ENCODE measurements around the gene KLHDC8A.
"Not testable (repeated sequence)": the region's sequence is repeated elsewhere in the genome, so short reads cannot be mapped to it uniquely, and the experiment has no call there.

KLHDC8A gene

DNA sequence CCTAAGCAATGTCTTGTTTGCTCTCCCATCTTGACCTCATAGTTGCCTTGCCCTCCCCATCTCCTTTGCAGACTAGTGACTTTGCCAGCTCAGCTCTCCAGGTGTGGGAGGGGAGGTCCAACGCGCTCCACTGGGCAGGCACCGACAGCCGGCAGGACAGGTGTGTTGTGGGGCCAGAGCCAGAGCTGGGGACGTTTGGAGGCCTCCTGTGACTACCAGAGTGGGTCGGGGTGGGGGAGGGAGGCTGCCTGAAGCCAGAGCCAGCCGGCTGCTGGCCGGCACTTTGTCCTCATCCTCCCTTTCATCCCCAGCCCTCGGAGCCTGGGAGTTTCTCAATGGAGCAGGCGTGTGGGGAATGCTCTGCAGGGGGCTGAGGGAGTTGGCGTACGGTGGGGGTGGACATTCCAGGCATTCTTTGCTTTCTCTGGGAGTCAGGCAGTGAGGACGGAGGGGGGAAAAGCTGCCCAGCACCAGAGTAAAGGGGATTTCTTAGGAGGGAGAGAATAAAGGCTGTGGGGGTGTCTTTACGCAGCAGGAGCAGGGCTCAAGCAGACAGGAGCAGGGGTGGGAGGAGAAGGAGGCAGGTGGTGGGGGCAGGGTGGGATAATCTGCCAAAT, 55.4 kb downstream of the KLHDC8A start:
- FAIRE-seq, result peak; percentile 85
- DNase-seq (ENCODE audit: insufficient read length, low spot score), result peak; percentile 93

DNA sequence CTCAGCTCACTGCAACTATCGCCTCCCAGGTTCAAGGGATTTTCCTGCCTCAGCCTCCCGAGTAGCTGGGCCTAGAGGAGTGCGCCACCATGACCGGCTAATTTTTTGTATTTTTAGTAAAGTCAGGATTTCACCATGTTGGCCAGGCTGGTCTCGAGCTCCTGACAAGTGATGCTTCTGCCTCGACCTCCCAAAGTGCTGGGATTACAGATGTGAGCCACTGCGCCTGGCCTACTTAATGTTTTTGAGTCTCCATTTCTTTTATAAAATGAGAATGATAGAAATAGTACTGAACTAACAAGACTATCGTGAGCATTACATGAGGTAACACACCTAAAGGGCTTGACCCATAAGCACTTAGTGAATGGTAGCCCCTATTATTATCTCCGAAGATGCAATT, 56.6 kb downstream of the KLHDC8A start:
- no peak for DNase-seq (ENCODE audit: insufficient read length, low spot score)
- FAIRE-seq, result no peak

DNA sequence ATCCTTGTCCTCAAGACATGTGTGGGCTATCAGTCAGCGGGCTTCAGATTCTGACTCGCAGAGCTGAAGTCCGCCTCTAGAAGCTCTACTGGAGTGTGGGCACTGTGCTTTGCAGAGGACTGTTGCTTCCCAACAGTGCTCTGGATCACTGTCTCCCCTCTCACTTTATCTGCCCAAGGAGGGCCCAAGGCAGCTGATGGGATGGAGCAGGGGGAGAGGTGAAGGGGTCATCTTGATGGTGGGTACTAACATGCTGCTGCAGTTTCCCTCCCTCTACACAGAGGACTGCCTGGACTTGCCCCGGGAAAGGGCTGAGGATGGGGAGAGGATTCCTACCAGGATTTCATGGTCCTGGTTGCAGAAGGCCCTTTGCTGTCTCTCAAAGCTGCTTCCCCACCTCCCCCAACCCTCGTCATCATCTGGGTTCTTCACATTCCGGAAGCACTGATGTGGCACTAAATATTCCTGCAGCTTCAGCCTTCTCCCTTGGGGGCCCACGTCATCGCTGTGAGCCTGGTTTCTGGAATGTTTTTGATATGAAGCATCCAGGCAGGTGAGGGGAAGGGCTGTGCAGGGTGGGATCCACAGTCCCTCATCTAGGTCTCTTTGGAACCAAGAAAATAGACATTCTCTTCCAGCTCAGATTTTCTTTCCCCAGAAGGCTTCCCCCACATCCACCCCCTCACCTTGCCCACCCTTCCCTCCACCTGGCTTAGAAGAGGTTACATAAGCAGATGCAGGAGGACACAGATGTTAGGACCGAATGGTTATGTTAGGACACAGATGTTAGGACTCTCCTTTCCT, 58.3 kb downstream of the KLHDC8A start:
- peak; percentile 49 for FAIRE-seq

DNA sequence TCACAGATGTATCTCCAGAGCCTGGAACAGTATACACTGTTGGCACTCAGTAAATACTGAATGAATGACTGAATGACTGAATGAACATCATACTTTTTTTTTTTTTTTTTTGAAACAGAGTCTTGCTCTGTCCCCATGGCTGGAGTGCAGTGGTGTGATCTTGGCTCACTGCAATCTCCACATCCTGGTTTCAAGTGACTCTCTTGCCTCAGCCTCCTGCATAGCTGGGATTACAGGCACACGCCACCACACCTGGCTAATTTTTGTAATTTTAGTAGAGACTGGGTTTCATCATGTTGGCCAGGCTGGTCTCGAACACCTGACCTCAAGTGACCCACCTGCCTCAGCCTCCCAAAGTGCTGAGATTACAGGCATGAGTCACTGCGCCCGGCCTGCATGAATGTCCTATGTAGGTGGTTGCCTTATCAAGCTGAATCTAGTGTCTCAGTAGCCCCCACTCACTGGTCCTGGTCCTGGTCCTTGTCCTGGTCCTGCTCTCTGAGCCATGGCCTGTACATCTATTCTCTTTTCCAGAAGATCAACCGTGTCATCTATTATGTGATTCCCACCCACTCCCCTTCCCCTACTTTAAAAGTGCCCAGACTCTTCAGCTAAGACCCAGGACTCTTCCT, 59.1 kb downstream of the KLHDC8A start:
- not testable (repeated sequence) for DNase-seq (ENCODE audit: insufficient read length, low spot score); FAIRE-seq

More for the DNA sequence above, 58.3 kb downstream of the KLHDC8A start:
- peak; percentile 86 for DNase-seq (ENCODE audit: insufficient read length, low spot score)

DNA sequence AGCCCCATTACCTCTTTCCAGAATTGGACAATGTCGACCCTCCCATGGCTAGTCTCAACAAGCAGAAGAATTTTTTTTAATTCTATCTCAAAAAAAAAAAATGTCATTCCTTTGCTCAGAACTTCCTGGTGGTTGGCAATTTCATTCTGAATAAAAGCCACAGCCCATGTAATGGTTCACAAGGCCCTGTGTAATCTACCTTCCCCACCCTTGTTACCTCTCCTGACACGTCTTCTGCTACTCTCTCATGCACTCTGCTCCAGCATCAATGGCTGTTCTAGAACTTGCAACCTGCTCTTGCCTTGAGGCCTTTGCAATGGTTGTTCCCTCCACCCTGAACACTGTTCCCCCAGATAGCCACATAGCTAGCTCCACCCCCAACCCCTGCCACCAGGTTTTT, 60.6 kb downstream of the KLHDC8A start:
- FAIRE-seq, result no peak

DNA sequence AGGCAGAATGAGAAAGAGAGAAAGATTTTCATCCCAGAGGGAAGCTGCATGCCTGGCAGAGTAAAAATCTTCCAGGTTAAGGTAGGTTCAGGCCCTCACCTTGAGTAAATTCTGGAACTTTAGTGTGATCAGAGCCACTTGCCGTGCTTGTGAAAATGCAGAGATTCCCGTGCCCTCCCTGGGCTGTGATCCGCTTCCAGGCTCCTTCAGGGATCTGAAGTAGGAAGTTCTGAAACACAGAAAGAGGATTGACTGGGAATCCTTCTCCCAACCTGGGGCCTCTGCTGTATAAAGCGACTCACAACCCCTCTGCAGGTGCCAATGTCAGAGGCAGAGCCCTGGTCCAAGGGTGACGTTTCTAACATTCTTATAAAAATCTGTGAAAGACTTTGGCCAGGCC, 61.8 kb downstream of the KLHDC8A start:
- no peak for DNase-seq (ENCODE audit: insufficient read length, low spot score)
- no peak for FAIRE-seq

More for the DNA sequence above, 60.6 kb downstream of the KLHDC8A start:
- no peak for DNase-seq (ENCODE audit: insufficient read length, low spot score)

DNA sequence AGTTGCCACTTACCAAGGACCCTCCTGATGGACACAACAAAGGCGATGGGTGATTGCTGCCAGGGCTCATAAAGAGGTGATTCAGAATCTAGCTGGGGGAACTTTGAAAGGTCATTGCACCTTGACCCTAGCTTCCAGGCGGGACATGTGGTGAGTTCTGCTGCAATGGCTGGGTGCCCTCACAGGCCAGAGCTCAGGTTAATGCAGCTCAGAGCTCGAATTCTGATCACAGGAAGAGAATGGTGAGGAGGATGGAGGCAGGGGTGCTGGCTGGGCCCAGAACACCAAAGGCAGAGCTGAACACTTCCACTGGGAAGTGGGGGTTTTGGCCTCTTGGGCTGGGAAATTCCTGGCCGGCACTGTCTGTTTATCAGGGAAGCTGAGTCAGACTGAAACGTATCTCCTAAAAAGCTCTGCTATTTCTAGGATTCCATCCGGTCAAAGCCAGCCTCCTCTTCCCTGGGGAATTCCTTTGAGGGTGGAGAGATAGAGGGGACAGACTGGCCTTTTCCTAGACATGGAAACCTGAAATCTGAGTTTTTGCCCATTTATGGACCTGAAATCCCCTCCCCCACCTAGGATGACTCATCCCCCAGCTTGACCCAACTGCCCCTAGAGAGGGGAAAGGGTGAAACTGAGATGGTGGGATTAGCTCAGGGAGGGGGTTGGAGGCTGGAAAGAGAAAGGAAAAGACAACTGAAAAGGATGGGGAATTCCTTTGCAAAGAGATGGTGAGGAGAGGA, 62.4 kb downstream of the KLHDC8A start:
- peak; percentile 75 for DNase-seq (ENCODE audit: insufficient read length, low spot score)
- peak; percentile 31 for FAIRE-seq

DNA sequence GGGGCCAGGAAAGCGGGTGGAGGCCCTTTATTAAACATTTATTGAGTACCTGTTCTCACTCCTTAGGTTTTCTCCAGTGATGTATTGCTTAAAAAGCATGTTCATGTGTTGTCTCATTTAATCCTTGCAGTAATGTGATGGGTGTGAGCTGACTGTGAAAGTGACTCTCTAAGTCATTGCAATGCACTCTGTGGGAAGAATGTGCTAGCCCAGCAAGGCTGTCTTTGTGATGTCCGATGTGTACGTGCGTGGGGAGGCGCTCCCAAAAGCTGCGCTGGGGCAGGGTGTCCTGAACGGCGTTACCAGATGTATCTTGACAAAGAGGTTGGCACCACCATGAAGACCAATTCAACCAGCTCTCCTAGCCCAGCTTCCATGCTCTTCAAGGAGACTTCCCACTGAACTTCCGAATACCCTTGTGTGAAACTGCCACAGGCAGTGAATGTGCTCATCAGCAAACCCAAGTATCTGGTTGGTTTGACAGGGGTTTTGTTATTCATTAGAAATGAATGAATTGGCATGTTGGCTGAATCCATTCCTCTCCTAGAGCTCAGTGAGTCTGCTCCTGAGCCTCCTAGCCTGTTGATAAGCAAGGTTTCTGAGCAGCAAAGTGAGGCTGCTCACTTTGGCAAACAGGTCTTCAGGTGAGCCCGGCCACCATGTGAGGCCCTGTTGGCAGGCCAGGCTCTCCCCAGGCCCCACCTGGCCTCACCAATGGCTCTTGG, 63.2 kb downstream of the KLHDC8A start:
- peak; percentile 16 for FAIRE-seq
- DNase-seq (ENCODE audit: insufficient read length, low spot score), result no peak

DNA sequence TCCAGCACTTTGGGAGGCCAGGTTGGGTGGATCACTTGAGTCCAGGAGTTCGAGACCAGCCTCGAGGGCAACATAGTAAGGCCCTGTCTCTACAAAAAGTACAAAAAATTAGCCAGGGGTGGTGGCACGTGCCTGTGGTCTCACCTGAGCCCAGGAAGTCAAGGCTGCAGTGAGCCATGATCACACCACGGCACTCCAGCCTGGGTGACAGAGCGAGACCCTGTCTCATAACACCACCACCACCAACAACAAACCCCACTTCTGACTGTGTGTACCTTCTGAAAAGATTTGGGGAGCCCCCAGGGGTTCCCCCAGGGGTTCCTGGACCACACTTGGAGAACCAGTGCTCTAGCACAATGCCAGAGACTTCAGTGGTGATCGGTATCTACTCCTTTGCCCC, 65.1 kb downstream of the KLHDC8A start:
- DNase-seq (ENCODE audit: insufficient read length, low spot score), result no peak
- no peak for FAIRE-seq

DNA sequence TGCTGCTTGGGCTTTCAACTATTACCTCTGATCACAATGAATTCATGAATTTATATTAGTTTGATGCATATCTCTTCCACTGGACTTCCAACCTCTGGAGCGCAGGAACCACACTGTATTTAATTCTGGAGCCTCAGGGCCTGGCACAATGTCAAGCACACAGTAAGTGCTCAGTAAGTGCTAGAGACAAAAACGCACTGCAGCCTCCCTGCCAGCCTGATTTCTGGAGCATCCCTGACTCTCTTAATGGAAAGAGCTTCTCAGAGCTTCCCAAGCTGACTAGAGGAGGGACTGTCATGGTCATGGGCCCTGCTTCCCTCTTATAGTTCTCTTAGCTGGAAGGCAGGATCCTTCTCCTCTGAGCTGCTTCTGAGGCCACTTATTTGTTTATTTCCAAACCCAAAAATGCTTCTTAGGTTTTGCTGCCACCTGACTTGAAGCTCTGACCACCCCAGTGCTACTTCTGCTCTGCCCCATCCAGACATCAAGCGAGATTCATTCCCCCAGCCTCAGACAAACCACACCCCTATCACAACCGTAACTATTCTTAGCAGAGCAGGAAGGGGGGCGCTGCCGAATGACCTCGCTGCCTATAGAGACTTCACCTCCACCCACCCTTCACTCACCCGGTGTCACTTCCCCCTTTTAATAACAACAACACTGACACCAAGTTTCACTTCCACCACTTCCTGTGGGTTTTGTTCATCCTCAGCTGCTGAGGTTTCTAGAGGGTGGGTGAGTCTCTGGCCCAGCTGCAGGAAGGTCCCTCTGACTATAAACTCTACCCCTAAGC, 68.8 kb downstream of the KLHDC8A start:
- DNase-seq (ENCODE audit: insufficient read length, low spot score) (no peak), FAIRE-seq (no peak)

DNA sequence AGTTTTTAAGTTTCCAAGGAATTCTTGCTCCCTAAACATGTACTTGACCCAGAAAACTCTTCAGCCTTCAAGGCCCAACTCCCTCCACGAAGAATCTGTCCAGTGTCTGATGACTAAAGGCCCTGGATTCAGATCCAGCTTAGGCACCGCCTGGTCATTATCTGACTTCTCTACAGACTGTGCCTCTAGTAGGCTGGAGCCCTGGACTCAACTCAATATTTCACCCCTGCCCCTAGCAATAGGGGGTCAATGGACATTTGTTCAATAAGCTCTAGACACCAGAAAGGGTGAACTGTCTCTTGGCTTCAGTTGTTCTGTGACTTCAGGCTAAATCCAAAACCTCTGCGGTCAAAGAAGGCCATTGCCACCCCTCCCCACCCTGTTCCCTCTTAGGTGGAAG, 69.6 kb downstream of the KLHDC8A start:
- DNase-seq (ENCODE audit: insufficient read length, low spot score) (no peak), FAIRE-seq (no peak)

DNA sequence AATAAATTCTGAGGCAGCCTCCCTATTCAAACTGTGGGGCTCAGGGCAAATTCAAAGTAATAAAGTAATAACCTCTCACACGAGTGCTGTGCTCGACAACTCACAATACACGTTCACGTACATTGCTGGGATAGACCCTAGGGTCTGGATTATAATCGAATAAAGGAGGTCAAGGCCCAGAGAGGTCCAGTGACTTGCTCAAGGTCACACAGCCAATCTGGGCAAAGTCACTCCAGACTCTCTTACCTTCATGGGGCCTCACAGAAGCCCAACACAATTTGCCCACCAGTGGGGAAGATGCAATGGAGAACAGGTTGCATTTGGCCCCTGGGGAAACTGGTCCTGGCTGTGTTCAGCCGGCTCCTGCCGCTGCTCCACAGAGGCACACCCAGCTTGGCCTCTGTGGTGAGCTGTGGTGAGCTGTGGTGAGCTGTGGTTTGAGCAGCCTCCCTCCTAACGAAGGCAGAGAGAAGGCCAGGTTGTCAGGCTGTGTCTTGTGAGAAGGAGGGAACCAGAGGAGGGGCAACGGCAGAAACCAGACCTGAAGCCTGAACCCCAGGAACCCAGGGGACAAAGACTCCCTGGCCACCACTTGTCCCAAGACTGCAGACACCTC, 70.3 kb downstream of the KLHDC8A start:
- FAIRE-seq (no peak), DNase-seq (ENCODE audit: insufficient read length, low spot score) (no peak)
